ENCODE data around the gene IGF2R.
"Not testable (repeated sequence)": the region's sequence is repeated elsewhere in the genome, so short reads cannot be mapped to it uniquely, and the experiment has no call there.

Gene IGF2R

DNA sequence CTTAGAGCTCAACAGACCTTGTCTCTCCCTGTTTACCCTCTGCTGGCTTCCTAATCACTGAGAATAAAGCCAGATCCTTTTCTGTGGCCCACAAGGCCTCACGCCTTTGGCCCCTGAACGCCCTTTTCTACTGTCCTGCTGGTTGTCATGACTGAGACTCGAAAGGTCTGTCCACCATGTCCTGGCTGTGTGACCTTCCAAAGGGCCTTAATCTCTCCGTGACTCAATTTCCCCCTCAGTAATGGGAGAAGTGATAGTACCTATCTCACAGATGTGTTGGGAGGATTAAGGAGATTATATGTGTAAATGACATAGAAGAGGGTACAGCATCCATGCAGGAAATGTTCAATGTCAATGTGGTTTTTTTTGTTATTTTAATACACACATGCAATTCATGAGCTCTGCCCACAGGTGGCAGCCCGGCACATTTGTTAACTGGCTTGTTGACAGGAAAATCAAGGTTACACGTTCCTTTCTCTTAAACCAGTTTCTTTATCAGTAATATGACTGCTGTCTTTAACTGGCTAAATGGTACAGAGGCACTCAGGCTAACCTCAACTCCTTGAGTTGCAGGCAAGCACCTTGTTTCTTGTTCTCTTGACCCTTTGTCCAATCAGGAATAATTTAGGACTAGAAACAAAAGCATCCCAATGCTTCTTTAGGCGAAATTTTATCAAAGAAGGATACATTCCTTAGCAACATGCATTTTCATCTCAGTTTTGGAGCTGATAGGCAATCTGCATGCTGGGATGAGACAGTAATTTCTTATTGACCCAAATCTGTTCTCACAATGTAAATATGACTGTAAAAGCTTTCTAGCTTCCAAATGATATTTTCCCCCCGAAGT lies 169.3 kb downstream of the IGF2R start:
- TF ChIP-seq, protein P1, sequence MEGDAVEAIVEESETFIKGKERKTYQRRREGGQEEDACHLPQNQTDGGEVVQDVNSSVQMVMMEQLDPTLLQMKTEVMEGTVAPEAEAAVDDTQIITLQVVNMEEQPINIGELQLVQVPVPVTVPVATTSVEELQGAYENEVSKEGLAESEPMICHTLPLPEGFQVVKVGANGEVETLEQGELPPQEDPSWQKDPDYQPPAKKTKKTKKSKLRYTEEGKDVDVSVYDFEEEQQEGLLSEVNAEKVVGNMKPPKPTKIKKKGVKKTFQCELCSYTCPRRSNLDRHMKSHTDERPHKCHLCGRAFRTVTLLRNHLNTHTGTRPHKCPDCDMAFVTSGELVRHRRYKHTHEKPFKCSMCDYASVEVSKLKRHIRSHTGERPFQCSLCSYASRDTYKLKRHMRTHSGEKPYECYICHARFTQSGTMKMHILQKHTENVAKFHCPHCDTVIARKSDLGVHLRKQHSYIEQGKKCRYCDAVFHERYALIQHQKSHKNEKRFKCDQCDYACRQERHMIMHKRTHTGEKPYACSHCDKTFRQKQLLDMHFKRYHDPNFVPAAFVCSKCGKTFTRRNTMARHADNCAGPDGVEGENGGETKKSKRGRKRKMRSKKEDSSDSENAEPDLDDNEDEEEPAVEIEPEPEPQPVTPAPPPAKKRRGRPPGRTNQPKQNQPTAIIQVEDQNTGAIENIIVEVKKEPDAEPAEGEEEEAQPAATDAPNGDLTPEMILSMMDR (IDR thresholded peaks at IDR 0.05; ENCODE audit: low read depth, low read length) = peak; percentile 62
- TF ChIP-seq EZH2phosphoT487 (IDR thresholded peaks at IDR 0.05; ENCODE audit: low read depth) = no peak
- no peak overlapping the region for H3K27ac ChIP-seq (ENCODE audit: low read length)

GRCh38 chr6:160138839-160139419 lies 170.0 kb downstream of the IGF2R start:
- H3K79me2 ChIP-seq (ENCODE audit: low read length) = no peaks in the 10 kb centered on the region
- H3K9me3 ChIP-seq (ENCODE audit: insufficient read depth, low read length) = no peaks in the 10 kb centered on the region
- no peak overlapping the region for H3K4me2 ChIP-seq (ENCODE audit: low read length)
- H4K20me1 ChIP-seq (ENCODE audit: insufficient read depth, low read length) = no peaks in the 10 kb centered on the region
- H2AFZ ChIP-seq (ENCODE audit: low read depth, low read length) = no peak overlapping the region
- no peak for TF ChIP-seq EZH2phosphoT487 (IDR thresholded peaks at IDR 0.05; ENCODE audit: low read depth)
- TF ChIP-seq, protein P1 (IDR thresholded peaks at IDR 0.05; ENCODE audit: low read depth, low read length) = no peak
- H3K36me3 ChIP-seq (replicated peaks; ENCODE audit: low read depth, low read length) = no peaks in the 10 kb centered on the region
- H3K4me1 ChIP-seq (ENCODE audit: low read length) = peaks cover 14% of the 10 kb centered on the region
- H3K4me3 ChIP-seq (ENCODE audit: low read length) = no peak overlapping the region
- no peaks in the 10 kb centered on the region for H3K27me3 ChIP-seq (ENCODE audit: low read depth, low read length)
- no peak overlapping the region for H3K9ac ChIP-seq (ENCODE audit: low read length)
- no peak overlapping the region for H3K27ac ChIP-seq (ENCODE audit: low read length)

More for the DNA sequence above, 169.3 kb downstream of the IGF2R start:
- Histone ChIP-seq H2AFZ (ENCODE audit: low read depth, low read length) (no peak overlapping the region), H3K4me3 (ENCODE audit: low read length) (no peak overlapping the region), H3K4me1 (ENCODE audit: low read length) (peaks cover 14% of the 10 kb centered on the region), H4K20me1 (ENCODE audit: insufficient read depth, low read length) (no peaks in the 10 kb centered on the region), H3K9ac (ENCODE audit: low read length) (no peak overlapping the region), H3K27me3 (ENCODE audit: low read depth, low read length) (no peaks in the 10 kb centered on the region), H3K9me3 (ENCODE audit: insufficient read depth, low read length) (no peaks in the 10 kb centered on the region), H3K4me2 (ENCODE audit: low read length) (no peak overlapping the region), H3K79me2 (ENCODE audit: low read length) (no peaks in the 10 kb centered on the region), H3K36me3 (replicated peaks; ENCODE audit: low read depth, low read length) (no peaks in the 10 kb centered on the region)

DNA sequence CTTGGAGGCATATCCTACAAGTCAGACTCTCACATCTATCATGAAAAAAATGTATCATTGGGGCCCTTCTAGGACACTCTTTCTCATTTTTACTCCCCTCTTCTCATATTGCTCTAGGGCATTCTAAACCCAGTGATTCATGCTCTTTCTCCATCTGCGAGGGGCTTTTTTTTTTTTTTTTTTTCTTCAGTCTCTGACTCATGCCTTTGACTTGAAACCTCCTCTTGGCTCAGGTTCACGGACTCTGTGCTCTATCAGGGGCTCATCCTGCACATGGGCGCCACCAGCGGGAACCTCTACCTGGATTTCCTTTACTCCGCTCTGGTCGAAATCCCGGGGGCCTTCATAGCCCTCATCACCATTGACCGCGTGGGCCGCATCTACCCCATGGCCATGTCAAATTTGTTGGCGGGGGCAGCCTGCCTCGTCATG lies 170.6 kb downstream of the IGF2R start:
- H2AFZ ChIP-seq (ENCODE audit: low read depth, low read length) = no peak overlapping the region
- no peak overlapping the region for H3K27ac ChIP-seq (ENCODE audit: low read length)
- no peaks in the 10 kb centered on the region for H3K9me3 ChIP-seq (ENCODE audit: insufficient read depth, low read length)
- no peak overlapping the region for H3K9ac ChIP-seq (ENCODE audit: low read length)
- H4K20me1 ChIP-seq (ENCODE audit: insufficient read depth, low read length) = no peaks in the 10 kb centered on the region
- no peaks in the 10 kb centered on the region for H3K79me2 ChIP-seq (ENCODE audit: low read length)
- no peak overlapping the region for H3K4me2 ChIP-seq (ENCODE audit: low read length)
- no peak overlapping the region for H3K4me3 ChIP-seq (ENCODE audit: low read length)
- H3K36me3 ChIP-seq (replicated peaks; ENCODE audit: low read depth, low read length) = no peaks in the 10 kb centered on the region
- no peak for TF ChIP-seq EZH2phosphoT487 (IDR thresholded peaks at IDR 0.05; ENCODE audit: low read depth)
- TF ChIP-seq, protein P1 (IDR thresholded peaks at IDR 0.05; ENCODE audit: low read depth, low read length) = no peak
- H3K4me1 ChIP-seq (ENCODE audit: low read length) = peaks cover 13% of the 10 kb centered on the region
- no peaks in the 10 kb centered on the region for H3K27me3 ChIP-seq (ENCODE audit: low read depth, low read length)

- H3K79me2 ChIP-seq (ENCODE audit: low read length); H3K27me3 ChIP-seq (ENCODE audit: low read depth, low read length); H3K9ac ChIP-seq (ENCODE audit: low read length); H4K20me1 ChIP-seq (ENCODE audit: insufficient read depth, low read length); H3K4me1 ChIP-seq (ENCODE audit: low read length); H3K9me3 ChIP-seq (ENCODE audit: insufficient read depth, low read length); H3K36me3 ChIP-seq (replicated peaks; ENCODE audit: low read depth, low read length); H3K4me2 ChIP-seq (ENCODE audit: low read length); H2AFZ ChIP-seq (ENCODE audit: low read depth, low read length); H3K4me3 ChIP-seq (ENCODE audit: low read length); H3K27ac ChIP-seq (ENCODE audit: low read length): not testable (repeated sequence)
Observed at GRCh38 chr6:160140493-160140892, 171.6 kb downstream of the IGF2R start.
